Mesendoderm (in vitro differentiated cells): ENCODE measurements around the gene IMMP2L.

Source experiments
- DNase-seq: peaks from one replicate; pipeline ENCODE4 v3.0.0; 2013
- H2AK5ac ChIP-seq: 2 replicates; pipeline ENCODE4 v1.6.1; 2013; ENCODE audit warnings: low read length, inconsistent platforms
- H2BK120ac ChIP-seq: 2 replicates; pipeline ENCODE4 v1.6.1; 2013; ENCODE audit warnings: low read depth, mild to moderate bottlenecking, low read length, moderate library complexity, mixed read lengths
- H2BK15ac ChIP-seq: replicated peaks from 2 replicates; pipeline ENCODE4 v1.6.1; 2013; ENCODE audit warnings: low read depth, mild to moderate bottlenecking, moderate library complexity
- H2BK5ac ChIP-seq: 2 replicates; pipeline ENCODE4 v1.6.1; 2013; ENCODE audit warnings: low read length, inconsistent platforms
- H3K18ac ChIP-seq: 2 replicates; pipeline ENCODE4 v1.6.1; 2013; ENCODE audit warnings: mild to moderate bottlenecking, low read length, mixed read lengths
- H3K23ac ChIP-seq: one replicate; pipeline ENCODE4 v1.6.1; 2013; ENCODE audit warnings: low read length
- H3K27ac ChIP-seq: 2 replicates; pipeline ENCODE4 v1.5.1; 2013; ENCODE audit warnings: low read depth, mild to moderate bottlenecking, inconsistent platforms, low read length, moderate library complexity
- H3K27me3 ChIP-seq: 2 replicates; pipeline ENCODE4 v1.6.1; 2013; ENCODE audit warnings: low read length, control low read depth, mild to moderate bottlenecking, inconsistent platforms; ENCODE audit not compliant: insufficient read depth, poor library complexity
- H3K36me3 ChIP-seq: 2 replicates; pipeline ENCODE4 v1.6.1; 2013; ENCODE audit warnings: low read length, inconsistent platforms; ENCODE audit not compliant: control insufficient read depth, insufficient read depth
- H3K4ac ChIP-seq: one replicate; pipeline ENCODE4 v1.6.1; 2013; ENCODE audit warnings: low read depth, mild to moderate bottlenecking, low read length, moderate library complexity
- H3K4me1 ChIP-seq: 2 replicates; pipeline ENCODE4 v1.6.1; 2013; ENCODE audit warnings: low read depth, low read length, inconsistent platforms; ENCODE audit not compliant: control insufficient read depth
- H3K4me2 ChIP-seq: 2 replicates; pipeline ENCODE4 v1.6.1; 2013; ENCODE audit warnings: low read length
- H3K4me3 ChIP-seq: 2 replicates; pipeline ENCODE4 v1.5.1; 2013; ENCODE audit warnings: mild to moderate bottlenecking, low read length
- H3K56ac ChIP-seq: one replicate; pipeline ENCODE4 v1.6.1; 2013; ENCODE audit warnings: low read length
- H3K79me1 ChIP-seq: 2 replicates; pipeline ENCODE4 v1.6.1; 2013; ENCODE audit warnings: low read length, inconsistent platforms
- H3K79me2 ChIP-seq: 2 replicates; pipeline ENCODE4 v1.6.1; 2013; ENCODE audit warnings: mild to moderate bottlenecking, low read length; ENCODE audit not compliant: control insufficient read depth, insufficient read depth
- H3K9ac ChIP-seq: 2 replicates; pipeline ENCODE4 v1.6.1; 2013; ENCODE audit warnings: low read length, inconsistent platforms
- H4K5ac ChIP-seq: one replicate; pipeline ENCODE4 v1.6.1; 2013; ENCODE audit warnings: low read length
- H4K8ac ChIP-seq: one replicate; pipeline ENCODE4 v1.6.1; 2013; ENCODE audit warnings: low read depth, mild to moderate bottlenecking, control low read depth, low read length, moderate library complexity
- WGBS: extraction: QIAGEN DNeasy Blood & Tissue Kit; methylation state at CpG from one replicate; pipeline ENCODE4 v1.1.7; 2013; ENCODE audit warnings: low lambda C conversion rate, missing lambda C conversion rate; ENCODE audit not compliant: insufficient coverage; ENCODE audit errors: extremely low coverage; 5-methylcytosine and 5-hydroxymethylcytosine counted together

The IMMP2L gene

DNA sequence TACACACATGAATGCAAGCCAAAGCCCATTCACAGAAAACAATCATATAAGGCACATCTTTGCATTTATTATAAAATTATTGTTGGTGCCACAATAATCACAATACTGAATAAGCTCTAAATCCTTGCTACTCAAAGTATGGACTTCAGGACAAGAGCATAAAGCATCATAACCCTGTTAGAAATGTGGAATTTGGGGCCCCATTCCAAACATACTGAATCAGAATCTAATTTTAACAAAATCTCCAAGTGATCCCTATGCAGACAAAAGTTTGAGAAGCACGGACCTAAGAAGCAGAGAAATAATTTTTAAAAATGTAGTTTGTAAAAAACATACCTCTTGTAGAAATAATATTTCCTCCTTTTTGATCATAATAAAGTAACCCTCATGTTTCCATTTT is 199.2 kb downstream of the IMMP2L start:
- Histone ChIP-seq H4K5ac (no peak overlapping the region), H3K36me3 (no peaks in the 10 kb centered on the region), H3K27ac (no peak overlapping the region), H3K23ac (no peak overlapping the region), H3K56ac (no peak overlapping the region), H3K4me3 (no peak overlapping the region), H3K27me3 (no peaks in the 10 kb centered on the region), H2BK120ac (no peak overlapping the region), H2BK15ac (no peak overlapping the region), H3K79me2 (no peaks in the 10 kb centered on the region), H3K4me1 (no peaks in the 10 kb centered on the region), H2BK5ac (no peak overlapping the region), H3K4ac (no peak overlapping the region), H3K18ac (no peak overlapping the region), H4K8ac (no peak overlapping the region), H3K79me1 (no peaks in the 10 kb centered on the region), H3K9ac (no peak overlapping the region), H3K4me2 (no peak overlapping the region), H2AK5ac (no peak overlapping the region)
- WGBS, result no CpG with 5 or more reads among the region's 1 CpG
- peak; percentile 4 for DNase-seq

DNA sequence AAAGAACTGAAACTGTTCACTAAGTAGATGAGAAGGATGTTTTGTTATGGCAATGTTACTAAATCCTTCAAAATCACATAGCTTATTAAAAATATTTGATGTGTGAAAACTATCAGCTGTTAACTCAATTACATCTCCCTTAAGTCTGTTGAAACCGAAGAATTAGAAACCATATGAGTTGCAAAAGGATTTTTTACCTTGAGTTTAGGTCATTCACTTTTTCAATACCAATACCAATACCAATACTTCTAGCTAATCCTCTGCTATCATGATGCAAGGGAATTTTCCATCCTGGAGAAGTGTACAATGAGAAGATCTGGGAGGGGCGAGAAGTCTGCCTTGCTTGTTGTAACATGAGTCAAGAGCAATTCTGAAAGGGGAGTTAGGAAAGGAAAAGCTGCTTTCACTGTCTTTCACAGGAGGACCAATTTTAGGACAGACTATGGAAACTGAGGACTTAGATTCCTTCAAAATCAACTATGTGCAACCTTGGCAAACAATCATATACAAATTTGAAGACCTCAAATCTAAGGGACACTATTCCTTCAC is 199.7 kb downstream of the IMMP2L start:
- DNase-seq, result peak; percentile 11
- Histone ChIP-seq H2BK120ac (no peak overlapping the region), H3K79me2 (no peaks in the 10 kb centered on the region), H3K18ac (no peak overlapping the region), H2BK15ac (no peak overlapping the region), H3K4me1 (no peaks in the 10 kb centered on the region), H2BK5ac (no peak overlapping the region), H3K4me2 (no peak overlapping the region), H4K8ac (no peak overlapping the region), H3K27ac (no peak overlapping the region), H2AK5ac (no peak overlapping the region), H3K79me1 (no peaks in the 10 kb centered on the region), H3K23ac (no peak overlapping the region), H3K36me3 (no peaks in the 10 kb centered on the region), H3K9ac (no peak overlapping the region), H3K27me3 (no peaks in the 10 kb centered on the region), H3K4ac (no peak overlapping the region), H3K4me3 (no peak overlapping the region), H3K56ac (no peak overlapping the region), H4K5ac (no peak overlapping the region)
- WGBS, result no CpG with 5 or more reads among the region's 2 CpGs

DNA sequence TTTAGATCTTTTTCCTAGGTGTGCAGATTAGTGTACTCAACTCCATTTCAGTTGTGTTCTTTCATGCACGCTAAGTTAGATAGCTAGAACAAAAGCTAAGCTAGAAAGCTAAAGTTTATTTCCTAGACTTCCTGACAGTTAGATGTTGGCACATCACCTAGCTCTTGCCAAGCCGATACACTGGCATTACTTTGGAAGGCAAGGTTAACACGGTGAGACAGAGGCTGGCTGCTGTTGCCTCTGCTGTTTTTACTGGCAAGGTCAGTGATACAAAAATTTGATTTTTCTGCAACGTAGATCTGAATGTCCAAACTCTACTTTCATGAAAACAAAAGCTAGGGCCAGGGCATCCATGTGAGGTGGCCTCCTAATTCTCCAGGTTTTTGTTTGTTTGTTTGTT is 203.4 kb downstream of the IMMP2L start:
- H2BK5ac ChIP-seq, result no peak overlapping the region
- no peak overlapping the region for H3K4ac ChIP-seq
- H3K4me3 ChIP-seq, result no peak overlapping the region
- no CpG with 5 or more reads among the region's 4 CpGs for WGBS
- H3K27ac ChIP-seq, result no peak overlapping the region
- H3K4me2 ChIP-seq, result no peak overlapping the region
- H2BK15ac ChIP-seq, result no peak overlapping the region
- H2BK120ac ChIP-seq, result no peak overlapping the region
- H4K8ac ChIP-seq, result no peak overlapping the region
- H3K23ac ChIP-seq, result no peak overlapping the region
- no peaks in the 10 kb centered on the region for H3K79me1 ChIP-seq
- H3K36me3 ChIP-seq, result no peaks in the 10 kb centered on the region
- no peaks in the 10 kb centered on the region for H3K4me1 ChIP-seq
- no peaks in the 10 kb centered on the region for H3K79me2 ChIP-seq
- H2AK5ac ChIP-seq, result no peak overlapping the region
- no peak overlapping the region for H3K18ac ChIP-seq
- no peak overlapping the region for H3K9ac ChIP-seq
- no peaks in the 10 kb centered on the region for H3K27me3 ChIP-seq
- no peak for DNase-seq
- no peak overlapping the region for H4K5ac ChIP-seq
- H3K56ac ChIP-seq, result no peak overlapping the region

DNA sequence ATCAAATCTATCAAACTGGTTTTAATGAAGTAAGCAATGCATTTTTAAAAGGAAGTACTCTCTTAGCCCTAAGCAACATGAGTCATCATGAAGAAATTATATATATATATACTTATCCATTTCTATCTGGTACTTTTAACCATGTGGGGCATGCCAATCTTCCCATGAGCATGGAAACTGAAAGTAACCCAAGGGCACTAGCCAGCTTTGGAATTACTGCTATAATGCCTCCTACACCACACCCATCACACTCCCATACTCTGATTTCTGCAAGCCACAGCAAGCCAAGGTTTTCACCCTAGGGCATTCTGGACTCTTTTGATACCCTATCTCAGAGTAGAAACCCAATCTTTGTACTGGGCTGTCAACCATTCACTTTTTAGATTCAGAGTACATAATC is 204.6 kb downstream of the IMMP2L start:
- Histone ChIP-seq H3K56ac (no peak overlapping the region), H3K4me3 (no peak overlapping the region), H3K79me1 (no peaks in the 10 kb centered on the region), H2BK5ac (no peak overlapping the region), H4K5ac (no peak overlapping the region), H3K4me2 (no peak overlapping the region), H4K8ac (no peak overlapping the region), H3K4ac (no peak overlapping the region), H2AK5ac (no peak overlapping the region), H3K79me2 (no peaks in the 10 kb centered on the region), H3K27ac (no peak overlapping the region), H3K18ac (no peak overlapping the region), H3K36me3 (no peaks in the 10 kb centered on the region), H3K9ac (no peak overlapping the region), H3K4me1 (no peaks in the 10 kb centered on the region), H2BK120ac (no peak overlapping the region), H3K27me3 (no peaks in the 10 kb centered on the region), H3K23ac (no peak overlapping the region), H2BK15ac (no peak overlapping the region)
- DNase-seq, result no peak

DNA sequence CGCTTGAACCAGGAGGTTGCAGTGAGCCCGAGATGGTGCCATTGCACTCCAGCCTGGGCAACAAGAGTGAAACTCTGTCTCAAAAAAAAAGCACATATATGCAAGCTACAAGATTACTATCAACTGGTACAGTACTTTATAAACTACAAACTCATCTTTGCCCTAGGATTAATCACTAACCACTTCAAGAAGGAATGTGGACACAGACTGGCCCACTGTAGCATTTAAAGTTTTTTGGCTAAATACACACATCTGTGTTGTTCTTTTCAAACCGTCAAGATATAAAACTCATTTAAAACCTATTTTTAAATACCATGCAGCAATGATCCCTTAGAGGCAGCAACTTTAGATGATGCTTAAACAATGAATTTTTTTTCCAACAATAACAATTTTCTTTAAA is 205.4 kb downstream of the IMMP2L start:
- no CpG with 5 or more reads among the region's 3 CpGs for WGBS
- Histone ChIP-seq H3K23ac (no peak overlapping the region), H3K4me2 (no peak overlapping the region), H2BK15ac (no peak overlapping the region), H4K8ac (no peak overlapping the region), H2BK5ac (no peak overlapping the region), H3K4me1 (no peaks in the 10 kb centered on the region), H3K4ac (no peak overlapping the region), H3K56ac (no peak overlapping the region), H3K18ac (no peak overlapping the region), H2BK120ac (no peak overlapping the region), H3K4me3 (no peak overlapping the region), H4K5ac (no peak overlapping the region), H3K27ac (no peak overlapping the region), H3K9ac (no peak overlapping the region), H2AK5ac (no peak overlapping the region), H3K79me1 (no peaks in the 10 kb centered on the region), H3K79me2 (no peaks in the 10 kb centered on the region), H3K27me3 (no peaks in the 10 kb centered on the region), H3K36me3 (no peaks in the 10 kb centered on the region)
- DNase-seq, result no peak

DNA sequence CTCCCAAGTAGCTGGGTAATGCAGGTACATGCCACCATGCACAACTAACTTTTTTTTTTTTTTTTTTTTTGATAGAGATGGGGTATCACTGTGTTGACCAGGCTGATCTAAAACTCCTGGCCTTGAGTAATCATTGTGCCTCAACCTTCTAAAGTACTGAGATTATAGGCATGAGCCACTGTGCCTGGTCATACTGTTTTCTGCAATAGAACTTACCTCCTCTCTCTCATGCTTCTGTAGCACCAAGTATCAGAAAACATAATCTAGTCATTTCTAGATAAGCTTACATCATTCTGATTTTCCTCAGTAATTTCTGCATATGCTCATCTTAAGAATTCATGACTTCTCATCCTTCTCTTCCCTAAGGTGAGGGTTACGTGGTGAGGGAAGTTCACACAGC is 210.0 kb downstream of the IMMP2L start:
- H2BK15ac ChIP-seq, result no peak overlapping the region
- H3K23ac ChIP-seq, result no peak overlapping the region
- no peaks in the 10 kb centered on the region for H3K36me3 ChIP-seq
- H3K18ac ChIP-seq, result no peak overlapping the region
- H3K4me3 ChIP-seq, result no peak overlapping the region
- no peaks in the 10 kb centered on the region for H3K27me3 ChIP-seq
- no peak overlapping the region for H3K27ac ChIP-seq
- H2BK5ac ChIP-seq, result no peak overlapping the region
- H3K4me1 ChIP-seq, result no peaks in the 10 kb centered on the region
- H3K9ac ChIP-seq, result no peak overlapping the region
- no CpG with 5 or more reads among the region's 1 CpG for WGBS
- no peak for DNase-seq
- H3K4me2 ChIP-seq, result no peak overlapping the region
- H4K8ac ChIP-seq, result no peak overlapping the region
- no peak overlapping the region for H3K4ac ChIP-seq
- H2BK120ac ChIP-seq, result no peak overlapping the region
- no peak overlapping the region for H2AK5ac ChIP-seq
- H3K79me2 ChIP-seq, result no peaks in the 10 kb centered on the region
- H4K5ac ChIP-seq, result no peak overlapping the region
- H3K56ac ChIP-seq, result no peak overlapping the region
- no peaks in the 10 kb centered on the region for H3K79me1 ChIP-seq
